GM10248 (cell line): ENCODE data around the gene ARMC7.

Experiments used
- CTCF ChIA-PET: fragments of 300-600 bp; sonication (Branson Sonifier 250); formaldehyde crosslinking; extraction: SDS; loops from one replicate; lab custom pipeline; 2021; ENCODE audit warnings: antibody characterized with exemption; lab: Yijun Ruan, JAX
- POLR2A ChIA-PET: fragments of 350-650 bp; sonication (Branson Sonifier 250); formaldehyde crosslinking; extraction: SDS; loops from one replicate; lab custom pipeline; 2020; ENCODE audit warnings: antibody characterized with exemption; lab: Yijun Ruan, JAX
- DNase-seq: peaks from one replicate; pipeline ENCODE4 v3.0.0; 2012; ENCODE audit errors: extremely low spot score
- CTCF ChIP-seq: IDR thresholded peaks from 2 replicates; pipeline ENCODE4 v1.5.1; 2012; ENCODE audit warnings: mild to moderate bottlenecking, low read depth; ENCODE audit errors: extremely low read depth, missing control alignments, control extremely low read depth

Gene ARMC7

GRCh38 chr17:75108193-75108592 lies 1.6 kb upstream of the ARMC7 start:
- CTCF ChIA-PET, result interaction anchor here (0.7 to 5.4 kb wide), 5 partner anchors 13 to 185 kb away, joined by 3 to 34 read pairs (median 4); partner anchors contain the start of gene USH1G
- no peak for TF ChIP-seq CTCF
- POLR2A ChIA-PET, result no interaction called here
- no peak for DNase-seq

DNA sequence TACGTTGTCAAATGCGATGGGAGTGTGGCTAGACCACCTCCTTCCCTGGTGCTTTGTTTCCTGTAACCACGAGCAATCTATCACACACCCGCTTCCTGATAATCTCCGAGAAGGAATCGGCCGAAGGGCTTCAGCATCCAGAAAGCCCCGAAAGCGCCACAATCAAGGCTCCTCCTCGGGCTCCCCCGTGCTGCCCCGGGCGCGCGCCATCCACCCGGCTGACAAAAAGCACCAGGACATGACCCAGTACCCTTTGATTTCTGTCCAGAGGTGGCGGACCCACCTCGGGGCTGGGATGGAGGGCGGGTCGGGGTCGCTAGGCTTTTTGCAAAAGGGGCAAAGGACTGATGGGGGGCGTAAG lies 743 bp upstream of the ARMC7 start:
- peak; percentile 45 for DNase-seq
- CTCF ChIA-PET, result interaction anchor here (0.7 to 16.9 kb wide), 3 partner anchors 18 to 162 kb away, joined by 3 to 338 read pairs (median 6); partner anchors contain the start of genes MIF4GD and NT5C
- POLR2A ChIA-PET, result interaction anchor here (1.0 to 1.5 kb wide), 2 partner anchors 11 to 33 kb away, joined by 3 to 4 read pairs; no protein-coding TSS in a partner anchor
- TF ChIP-seq CTCF, result no peak

DNA sequence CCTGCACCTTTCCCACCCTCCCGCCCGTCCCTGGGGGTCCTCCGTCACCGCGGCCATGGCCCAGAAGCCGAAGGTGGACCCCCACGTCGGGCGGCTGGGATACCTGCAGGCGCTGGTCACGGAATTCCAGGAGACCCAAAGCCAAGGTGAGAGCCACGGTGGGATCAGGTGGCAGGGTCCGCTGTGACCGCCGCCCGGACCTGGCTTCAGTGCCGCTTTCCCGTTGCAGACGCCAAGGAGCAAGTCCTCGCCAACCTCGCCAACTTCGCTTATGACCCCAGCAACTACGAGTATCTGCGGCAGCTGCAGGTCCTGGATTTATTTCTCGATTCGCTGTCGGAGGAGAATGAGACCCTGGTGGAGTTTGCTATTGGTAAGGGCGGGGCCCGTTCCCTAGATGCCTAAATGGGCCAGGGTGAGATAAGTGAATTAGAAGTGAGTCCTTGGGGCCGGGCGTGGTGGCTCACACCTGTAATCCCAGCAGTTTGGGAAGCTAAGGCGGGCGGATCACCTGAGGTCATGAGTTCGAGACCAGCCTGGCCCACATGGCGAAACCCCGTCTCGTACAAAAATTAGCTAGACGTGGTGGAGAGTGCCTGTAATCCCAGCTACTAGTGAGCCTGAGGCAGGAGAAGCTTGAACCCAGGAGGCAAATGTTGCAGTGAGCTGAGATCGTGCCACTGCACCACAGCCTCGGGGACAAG lies 617 bp downstream of the ARMC7 start:
- ChIA-PET POLR2A (interaction anchor here (1.0 to 1.7 kb wide), 3 partner anchors 10 to 44 kb away, joined by 3 to 4 read pairs (median 4); partner anchors contain the start of gene JPT1), CTCF (interaction anchor here (0.7 to 16.9 kb wide), 4 partner anchors 19 to 91 kb away, joined by 3 to 338 read pairs (median 6); partner anchors contain the start of gene NT5C)
- no peak for TF ChIP-seq CTCF
- DNase-seq, result no peak

- CTCF ChIA-PET, result interaction anchor here (1.0 to 16.9 kb wide), 8 partner anchors 18 to 159 kb away, joined by 3 to 338 read pairs (median 6); partner anchors contain the start of genes MIF4GD, NT5C and SLC16A5
- POLR2A ChIA-PET, result no interaction called here
- DNase-seq, result no peak
- no peak for TF ChIP-seq CTCF
These were observed 2.1 kb downstream of the ARMC7 start for GRCh38 chr17:75111777-75112335.

- DNase-seq, result peak; percentile 85
- POLR2A ChIA-PET, result interaction anchor here (0.6 to 1.6 kb wide), 12 partner anchors 10 to 314 kb away, joined by 3 to 8 read pairs (median 4); partner anchors contain the start of genes JPT1, NT5C and SUMO2
- CTCF ChIA-PET, result interaction anchor here (0.7 to 16.9 kb wide), 68 partner anchors 10 to 408 kb away, joined by 3 to 338 read pairs (median 6); partner anchors contain the start of genes ATP5PD, CDR2L, GGA3 and JPT1
- TF ChIP-seq CTCF, result peak; percentile 91
These were observed 4.2 kb downstream of the ARMC7 start for GRCh38 chr17:75113798-75114551.
